ENCODE results near the gene CNKSR1.

Gene CNKSR1

GRCh38 chr1:26195805-26196204 is 18.5 kb downstream of the CNKSR1 start:
- no peaks in the 10 kb centered on the region for H3K36me3 ChIP-seq (ENCODE audit: control insufficient read depth in 1 of 2, insufficient read depth in 2 of 2, low read depth in 1 of 2, low read length in 2 of 2)
- H3K4me1 ChIP-seq (ENCODE audit: control insufficient read depth, insufficient read depth, low read depth, low read length) = no peaks in the 10 kb centered on the region
- H3K14ac ChIP-seq (ENCODE audit: low read length in 2 of 2) = no peak overlapping the region
- no peaks in the 10 kb centered on the region for H3K9me3 ChIP-seq (ENCODE audit: control insufficient read depth, low read length)
- H3K4me3 ChIP-seq (ENCODE audit: insufficient read depth in 1 of 2, low read depth in 1 of 2, low read length in 2 of 2) = no peak overlapping the region
- H4K8ac ChIP-seq (ENCODE audit: low read length) = no peak overlapping the region
- H3K4me2 ChIP-seq (ENCODE audit: low read length, poor library complexity, severe bottlenecking) = no peak overlapping the region
- H2BK12ac ChIP-seq (ENCODE audit: low read length in 2 of 2) = no peak overlapping the region
- no peak overlapping the region for H2BK120ac ChIP-seq (ENCODE audit: low read depth, low read length)
- no peak overlapping the region for H3K27ac ChIP-seq (ENCODE audit: low read length, poor library complexity, severe bottlenecking)
- no peak overlapping the region for H3K18ac ChIP-seq (ENCODE audit: low read depth in 1 of 2, low read length in 2 of 2)
- H2BK5ac ChIP-seq (ENCODE audit: low read depth, low read length, poor library complexity, severe bottlenecking) = no peak overlapping the region
- H3K27me3 ChIP-seq (ENCODE audit: control insufficient read depth in 1 of 2, insufficient read depth in 1 of 2, low read length in 2 of 2) = peaks cover 38 to 59% of the 10 kb centered on the region in 2 experiments
- no peak overlapping the region for H2AK5ac ChIP-seq (ENCODE audit: low read length, severe bottlenecking)
- no peak overlapping the region for H4K91ac ChIP-seq (ENCODE audit: low read length)
- H2AFZ ChIP-seq (ENCODE audit: low read depth, low read length) = no peak overlapping the region
- H3K23ac ChIP-seq (ENCODE audit: low read length in 2 of 2) = no peak overlapping the region
- H3K9ac ChIP-seq (ENCODE audit: low read length) = no peak overlapping the region
- no peaks in the 10 kb centered on the region for H3K79me1 ChIP-seq (replicated peaks; ENCODE audit: low read length, poor library complexity, severe bottlenecking)
- no peak for DNase-seq
- no peak overlapping the region for H2BK15ac ChIP-seq (ENCODE audit: low read depth, poor library complexity, severe bottlenecking)
- 71% methylated on average over 2 of the region's 3 CpGs for WGBS
- no peak overlapping the region for H3K4ac ChIP-seq (ENCODE audit: low read depth in 1 of 2, low read length in 2 of 2)

- Histone ChIP-seq H3K23ac (ENCODE audit: low read length in 2 of 2) (no peak overlapping the region), H3K36me3 (ENCODE audit: control insufficient read depth in 1 of 2, insufficient read depth in 2 of 2, low read depth in 1 of 2, low read length in 2 of 2) (no peaks in the 10 kb centered on the region), H3K4me3 (ENCODE audit: insufficient read depth in 1 of 2, low read depth in 1 of 2, low read length in 2 of 2) (no peak overlapping the region), H3K27ac (ENCODE audit: low read length, poor library complexity, severe bottlenecking) (no peak overlapping the region), H2BK120ac (ENCODE audit: low read depth, low read length) (no peak overlapping the region), H4K91ac (ENCODE audit: low read length) (no peak overlapping the region), H3K9ac (ENCODE audit: low read length) (no peak overlapping the region), H2BK5ac (ENCODE audit: low read depth, low read length, poor library complexity, severe bottlenecking) (no peak overlapping the region), H2BK15ac (ENCODE audit: low read depth, poor library complexity, severe bottlenecking) (no peak overlapping the region), H3K79me1 (replicated peaks; ENCODE audit: low read length, poor library complexity, severe bottlenecking) (no peaks in the 10 kb centered on the region), H2BK12ac (ENCODE audit: low read length in 2 of 2) (no peak overlapping the region), H3K4me1 (ENCODE audit: control insufficient read depth, insufficient read depth, low read depth, low read length) (peaks cover 4% of the 10 kb centered on the region), H3K18ac (ENCODE audit: low read depth in 1 of 2, low read length in 2 of 2) (no peak overlapping the region), H2AFZ (ENCODE audit: low read depth, low read length) (no peak overlapping the region), H3K9me3 (ENCODE audit: control insufficient read depth, low read length) (no peaks in the 10 kb centered on the region), H3K14ac (ENCODE audit: low read length in 2 of 2) (no peak overlapping the region), H3K4me2 (ENCODE audit: low read length, poor library complexity, severe bottlenecking) (no peak overlapping the region), H3K27me3 (ENCODE audit: control insufficient read depth in 1 of 2, insufficient read depth in 1 of 2, low read length in 2 of 2) (peaks cover 44 to 63% of the 10 kb centered on the region in 2 experiments), H4K8ac (ENCODE audit: low read length) (no peak overlapping the region), H3K4ac (ENCODE audit: low read depth in 1 of 2, low read length in 2 of 2) (no peak overlapping the region), H2AK5ac (ENCODE audit: low read length, severe bottlenecking) (no peak overlapping the region)
- no peak for DNase-seq
- WGBS = 94% methylated on average over 2 of the region's 3 CpGs
Measured at GRCh38 chr1:26197301-26197700, 20.0 kb downstream of the CNKSR1 start.

GRCh38 chr1:26197813-26198212 is 20.5 kb downstream of the CNKSR1 start:
- Histone ChIP-seq H3K23ac (ENCODE audit: low read length in 2 of 2) (no peak overlapping the region), H3K9ac (ENCODE audit: low read length) (no peak overlapping the region), H3K14ac (ENCODE audit: low read length in 2 of 2) (no peak overlapping the region), H3K4me1 (ENCODE audit: control insufficient read depth, insufficient read depth, low read depth, low read length) (peaks cover 4% of the 10 kb centered on the region), H4K91ac (ENCODE audit: low read length) (no peak overlapping the region), H2BK5ac (ENCODE audit: low read depth, low read length, poor library complexity, severe bottlenecking) (no peak overlapping the region), H3K18ac (ENCODE audit: low read depth in 1 of 2, low read length in 2 of 2) (no peak overlapping the region), H2BK12ac (ENCODE audit: low read length in 2 of 2) (no peak overlapping the region), H3K4ac (ENCODE audit: low read depth in 1 of 2, low read length in 2 of 2) (no peak overlapping the region), H3K27ac (ENCODE audit: low read length, poor library complexity, severe bottlenecking) (no peak overlapping the region), H3K4me2 (ENCODE audit: low read length, poor library complexity, severe bottlenecking) (no peak overlapping the region), H2BK15ac (ENCODE audit: low read depth, poor library complexity, severe bottlenecking) (no peak overlapping the region), H3K27me3 (ENCODE audit: control insufficient read depth in 1 of 2, insufficient read depth in 1 of 2, low read length in 2 of 2) (peaks cover 49 to 68% of the 10 kb centered on the region in 2 experiments), H4K8ac (ENCODE audit: low read length) (no peak overlapping the region), H3K9me3 (ENCODE audit: control insufficient read depth, low read length) (no peaks in the 10 kb centered on the region), H2AK5ac (ENCODE audit: low read length, severe bottlenecking) (no peak overlapping the region), H2AFZ (ENCODE audit: low read depth, low read length) (no peak overlapping the region), H3K4me3 (ENCODE audit: insufficient read depth in 1 of 2, low read depth in 1 of 2, low read length in 2 of 2) (no peak overlapping the region), H3K79me1 (replicated peaks; ENCODE audit: low read length, poor library complexity, severe bottlenecking) (no peaks in the 10 kb centered on the region), H3K36me3 (ENCODE audit: control insufficient read depth in 1 of 2, insufficient read depth in 2 of 2, low read depth in 1 of 2, low read length in 2 of 2) (no peaks in the 10 kb centered on the region), H2BK120ac (ENCODE audit: low read depth, low read length) (no peak overlapping the region)
- WGBS = 93% methylated on average over 10 of the region's 11 CpGs
- no peak for DNase-seq

DNA sequence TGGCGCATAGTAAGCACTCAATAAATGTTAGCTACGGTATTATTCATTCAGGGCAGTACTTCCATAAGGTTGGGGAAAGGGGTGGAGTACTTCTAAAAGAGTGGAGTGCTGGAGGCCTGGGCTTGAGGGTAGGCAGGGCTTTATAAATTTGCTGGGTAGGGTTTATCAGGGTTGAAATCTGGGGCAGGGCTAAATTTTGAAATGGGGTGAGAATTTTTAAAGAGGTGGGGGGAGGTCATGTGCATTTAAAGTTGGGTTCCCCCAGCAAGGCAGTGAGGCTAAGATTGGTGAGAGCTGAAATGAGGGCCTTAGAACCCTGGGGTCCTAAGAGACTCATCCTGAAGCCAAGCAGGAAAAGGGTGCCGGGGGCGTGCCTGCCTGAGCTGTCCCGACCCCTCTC is 23.1 kb downstream of the CNKSR1 start:
- H3K79me1 ChIP-seq (replicated peaks; ENCODE audit: low read length, poor library complexity, severe bottlenecking) = no peaks in the 10 kb centered on the region

More for the DNA sequence above, 23.1 kb downstream of the CNKSR1 start:
- H3K27ac ChIP-seq (ENCODE audit: low read length, poor library complexity, severe bottlenecking) = no peak overlapping the region
- H2BK15ac ChIP-seq (ENCODE audit: low read depth, poor library complexity, severe bottlenecking) = no peak overlapping the region
- no peak overlapping the region for H2BK120ac ChIP-seq (ENCODE audit: low read depth, low read length)
- no peak overlapping the region for H3K23ac ChIP-seq (ENCODE audit: low read length in 2 of 2)
- peaks cover 54 to 74% of the 10 kb centered on the region in 2 experiments for H3K27me3 ChIP-seq (ENCODE audit: control insufficient read depth in 1 of 2, insufficient read depth in 1 of 2, low read length in 2 of 2)
- no peak overlapping the region for H4K8ac ChIP-seq (ENCODE audit: low read length)
- no peaks in the 10 kb centered on the region for H3K36me3 ChIP-seq (ENCODE audit: control insufficient read depth in 1 of 2, insufficient read depth in 2 of 2, low read depth in 1 of 2, low read length in 2 of 2)
- no peak overlapping the region for H3K14ac ChIP-seq (ENCODE audit: low read length in 2 of 2)
- H3K4me3 ChIP-seq (ENCODE audit: insufficient read depth in 1 of 2, low read depth in 1 of 2, low read length in 2 of 2) = no peak overlapping the region
- no peak overlapping the region for H3K9ac ChIP-seq (ENCODE audit: low read length)
- H3K4me2 ChIP-seq (ENCODE audit: low read length, poor library complexity, severe bottlenecking) = no peak overlapping the region
- WGBS = 92% methylated on average over 5 of the region's 5 CpGs
- H2AK5ac ChIP-seq (ENCODE audit: low read length, severe bottlenecking) = no peak overlapping the region
- H2AFZ ChIP-seq (ENCODE audit: low read depth, low read length) = no peak overlapping the region
- no peak overlapping the region for H2BK12ac ChIP-seq (ENCODE audit: low read length in 2 of 2)
- H3K9me3 ChIP-seq (ENCODE audit: control insufficient read depth, low read length) = no peaks in the 10 kb centered on the region
- no peak overlapping the region for H4K91ac ChIP-seq (ENCODE audit: low read length)
- no peak overlapping the region for H3K18ac ChIP-seq (ENCODE audit: low read depth in 1 of 2, low read length in 2 of 2)
- no peak overlapping the region for H3K4ac ChIP-seq (ENCODE audit: low read depth in 1 of 2, low read length in 2 of 2)
- peaks cover 4% of the 10 kb centered on the region for H3K4me1 ChIP-seq (ENCODE audit: control insufficient read depth, insufficient read depth, low read depth, low read length)
- H2BK5ac ChIP-seq (ENCODE audit: low read depth, low read length, poor library complexity, severe bottlenecking) = no peak overlapping the region
- DNase-seq = no peak
